NCI-H2171 (cell line): ENCODE data around the gene RMRP.
A peak's percentile ranks its signal among the peaks of the same experiment; 100 is the strongest.

Experiments
- DNase-seq: peaks from one replicate; lab custom pipeline; 2025; lab: John Stamatoyannopoulos, UW

RMRP gene

DNA sequence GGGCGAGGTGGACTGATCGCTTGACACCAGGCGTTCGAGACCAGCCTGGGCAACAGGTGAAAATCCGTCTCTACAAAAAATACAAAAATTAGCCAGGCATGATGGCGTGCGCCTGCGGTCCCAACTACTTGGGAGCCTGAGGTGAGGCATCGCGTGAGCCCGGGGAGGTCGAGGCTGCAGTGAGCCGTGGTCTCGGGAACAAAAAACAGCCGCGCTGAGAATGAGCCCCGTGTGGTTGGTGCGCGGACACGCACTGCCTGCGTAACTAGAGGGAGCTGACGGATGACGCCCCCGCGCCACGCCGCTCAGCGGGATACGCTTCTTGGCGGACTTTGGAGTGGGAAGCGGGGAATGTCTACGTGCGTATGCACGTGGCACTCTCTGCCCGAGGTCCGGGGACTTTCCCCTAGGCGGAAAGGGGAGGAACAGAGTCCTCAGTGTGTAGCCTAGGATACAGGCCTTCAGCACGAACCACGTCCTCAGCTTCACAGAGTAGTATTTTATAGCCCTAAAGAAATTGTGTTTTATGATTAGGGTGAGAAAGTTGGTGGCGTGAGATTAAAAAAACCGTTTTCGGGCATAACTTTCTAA, at the start of gene RMRP:
TSS of gene RMRP (minus strand) at position 474 of the 591 bp plus-strand sequence.
- DNase-seq: peak; percentile 80

DNA sequence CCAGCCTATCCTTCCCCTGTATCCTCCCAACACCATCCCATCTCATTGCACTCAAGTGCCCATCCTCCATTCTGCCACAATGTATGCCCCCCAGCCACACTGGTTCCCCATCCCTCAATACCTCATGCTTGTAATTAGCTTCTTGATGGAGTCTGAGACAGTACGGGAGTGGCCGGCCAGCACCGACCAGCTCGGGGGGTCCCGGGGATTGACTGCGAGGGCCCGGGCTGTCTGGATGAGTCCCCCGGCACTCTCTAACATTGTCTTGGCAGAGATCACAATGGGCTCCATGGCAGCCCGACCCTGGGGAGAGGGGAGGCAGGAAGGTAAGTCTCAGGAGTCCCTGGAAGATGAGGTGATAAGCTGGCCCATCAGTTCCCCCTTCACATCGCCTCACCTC, 49.1 kb upstream of the RMRP start:
- no peak for DNase-seq

DNA sequence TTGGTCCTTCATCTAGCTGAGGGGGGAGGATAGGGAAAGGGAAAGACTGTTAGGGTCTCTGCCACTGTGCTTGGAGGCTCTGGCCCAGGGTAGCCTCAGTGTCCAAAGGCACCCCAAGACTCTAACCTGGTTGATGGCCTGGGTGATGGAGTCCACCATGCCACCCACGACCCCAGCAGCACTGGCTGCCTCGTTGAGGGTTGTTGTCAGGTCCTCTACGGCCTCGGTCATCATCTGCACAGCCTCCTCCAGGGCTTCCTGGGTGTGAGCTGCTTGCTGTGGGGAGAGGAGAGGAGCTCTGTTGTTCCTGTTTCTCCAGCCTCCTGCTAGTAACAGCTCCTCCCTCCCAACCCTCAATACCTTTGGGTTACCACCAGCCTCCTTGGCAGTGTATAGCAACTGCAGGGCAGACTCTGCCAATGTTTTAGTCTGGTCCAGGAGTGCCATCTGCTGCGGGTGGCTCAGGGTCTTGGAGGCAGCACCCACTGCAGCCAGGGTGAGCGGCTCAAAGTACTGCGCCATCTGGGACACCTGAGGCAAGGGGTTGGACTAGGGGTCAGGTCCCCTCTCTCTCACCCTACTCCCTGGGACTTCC, 48.1 kb upstream of the RMRP start:
- no peak for DNase-seq

DNA sequence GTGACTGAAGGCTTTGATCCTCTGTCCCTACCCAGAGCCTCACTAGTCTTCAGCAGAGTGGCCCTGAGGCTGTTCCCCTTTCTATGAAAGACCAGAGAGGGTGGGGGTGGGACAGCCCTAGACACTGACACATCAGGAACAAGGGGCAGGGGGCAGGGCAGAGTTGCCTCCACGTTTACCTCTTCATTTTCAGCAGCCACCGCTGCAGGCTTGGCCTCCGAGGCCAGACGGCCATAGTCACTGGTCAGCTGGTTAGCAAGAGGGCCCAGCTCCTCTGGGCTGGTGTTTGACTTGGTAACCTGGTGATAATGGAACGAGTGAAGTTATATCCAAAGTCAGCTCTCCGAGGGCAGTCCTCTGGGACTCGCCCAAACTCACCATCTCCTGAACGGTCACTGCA, 47.6 kb upstream of the RMRP start:
- DNase-seq: no peak

GRCh38 chr9:35703906-35704672, 46.3 kb upstream of the RMRP start:
- DNase-seq: no peak

DNA sequence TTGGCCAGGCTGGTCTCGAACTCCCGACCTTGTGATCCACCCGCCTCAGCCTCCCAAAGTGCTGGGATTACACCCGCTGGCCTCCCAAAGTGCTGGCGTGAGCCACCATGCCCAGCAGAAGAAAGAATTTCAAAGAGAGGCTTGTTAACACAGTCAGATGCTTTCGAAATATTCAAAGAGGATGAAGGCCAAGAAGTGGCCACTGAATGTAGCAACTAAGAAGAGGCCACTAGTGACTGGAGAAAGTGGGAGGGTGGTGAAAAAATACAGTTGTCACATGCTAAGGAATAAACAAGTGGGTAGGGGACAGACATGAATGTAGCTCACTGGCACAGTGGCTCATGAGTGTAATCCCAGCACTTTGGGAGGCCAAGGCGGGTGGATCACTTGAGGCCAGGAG, 44.9 kb upstream of the RMRP start:
- DNase-seq: no peak

- no peak for DNase-seq
These were observed 43.1 kb upstream of the RMRP start for GRCh38 chr9:35700942-35701341.

DNA sequence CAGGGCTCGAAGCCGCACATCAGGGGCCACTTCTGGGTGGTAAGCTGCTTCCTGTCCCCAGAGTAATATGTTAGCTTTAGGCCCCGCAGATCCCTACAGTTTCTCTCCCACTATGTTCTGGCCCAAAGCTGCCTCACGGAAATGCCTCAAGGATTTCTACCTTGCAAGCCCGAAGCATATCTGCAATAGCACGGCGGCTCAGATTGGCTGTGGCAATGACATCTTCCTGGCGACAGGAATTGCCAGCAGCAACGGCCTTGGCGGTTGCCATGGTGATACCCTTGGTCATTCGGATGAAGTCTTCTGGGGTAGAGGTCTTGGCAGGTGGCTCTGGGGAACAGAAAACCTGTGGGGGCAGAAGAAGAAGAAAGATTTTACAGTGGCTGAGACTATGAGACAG, 42.2 kb upstream of the RMRP start:
- no peak for DNase-seq

GRCh38 chr9:35698231-35698630, 40.4 kb upstream of the RMRP start:
- DNase-seq: no peak

DNA sequence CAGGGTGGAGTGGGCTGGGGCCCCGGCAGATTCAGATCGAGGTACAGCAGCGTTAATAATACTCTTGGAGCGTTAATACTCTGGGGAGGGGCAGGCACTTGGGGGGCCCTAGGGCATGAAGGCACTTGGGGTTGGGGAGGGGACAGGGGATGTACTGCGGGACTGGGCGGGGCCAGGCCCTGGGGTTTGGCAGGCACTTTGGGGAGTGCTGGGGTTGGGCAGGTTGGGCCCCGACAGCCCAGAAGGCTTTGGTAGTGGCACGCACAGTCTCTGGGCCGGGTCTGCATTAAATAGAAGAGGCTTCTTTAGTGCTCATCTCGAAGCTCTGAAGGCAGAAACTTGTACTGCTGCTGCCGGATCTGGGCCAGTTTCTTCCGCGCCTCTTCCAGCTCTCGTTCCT, 39.7 kb upstream of the RMRP start:
- no peak for DNase-seq

DNA sequence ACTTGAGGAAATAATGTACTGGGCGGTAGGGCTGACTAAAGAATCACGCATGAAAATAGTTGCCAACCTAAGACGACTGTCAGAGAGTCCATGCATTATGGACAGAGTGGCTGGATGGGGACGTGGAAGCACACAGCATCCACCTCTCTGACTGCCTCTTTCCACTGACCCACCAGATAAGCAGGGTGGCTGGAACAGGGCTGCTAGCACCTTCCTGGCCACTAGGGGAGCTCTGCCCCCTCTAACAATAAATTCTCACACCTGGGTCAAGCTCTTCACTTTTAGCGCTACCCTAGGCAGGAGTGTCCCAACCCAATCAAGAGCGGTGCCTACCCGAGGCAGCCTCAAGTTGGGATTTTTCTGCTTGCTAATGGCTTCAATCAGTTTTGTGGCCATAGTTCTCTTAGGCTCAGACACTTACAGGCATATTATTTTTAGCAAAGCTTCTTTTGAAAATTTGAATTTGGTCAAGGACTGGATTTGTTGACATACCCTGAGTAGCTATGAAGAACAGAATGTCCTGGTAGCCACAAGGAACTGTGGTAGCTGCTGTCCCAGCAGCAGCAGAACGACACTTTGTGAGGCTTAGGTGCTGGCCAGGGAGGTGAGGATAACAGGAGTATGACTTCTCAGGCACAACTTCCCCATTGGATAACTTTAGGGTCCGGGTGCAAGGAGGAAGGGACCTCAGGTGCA, 38.8 kb upstream of the RMRP start:
- DNase-seq: no peak

DNA sequence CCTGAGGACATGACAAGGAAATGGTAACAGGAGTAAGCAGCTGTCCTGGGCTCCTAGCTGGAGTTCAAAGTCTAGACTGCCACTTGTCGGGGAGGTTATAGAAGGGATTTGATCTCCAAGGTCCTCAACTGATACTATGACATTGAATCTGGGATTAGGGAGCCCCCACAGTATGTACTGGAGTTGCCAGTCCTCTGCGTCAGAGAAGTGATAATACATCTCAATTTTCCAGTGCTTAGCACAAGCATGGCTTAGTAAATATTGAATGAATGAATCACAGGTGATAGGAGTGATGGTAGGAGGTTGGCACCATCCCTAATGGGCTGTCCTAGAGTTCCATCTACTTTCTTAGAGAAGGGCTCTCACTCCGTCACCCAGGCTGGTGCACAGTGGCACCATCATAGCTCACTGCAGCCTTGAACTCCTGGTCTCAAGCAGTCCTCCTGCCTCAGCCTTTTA, 38.2 kb upstream of the RMRP start:
- DNase-seq: no peak

- DNase-seq: no peak
These were observed 34.0 kb upstream of the RMRP start for GRCh38 chr9:35691757-35692301.

DNA sequence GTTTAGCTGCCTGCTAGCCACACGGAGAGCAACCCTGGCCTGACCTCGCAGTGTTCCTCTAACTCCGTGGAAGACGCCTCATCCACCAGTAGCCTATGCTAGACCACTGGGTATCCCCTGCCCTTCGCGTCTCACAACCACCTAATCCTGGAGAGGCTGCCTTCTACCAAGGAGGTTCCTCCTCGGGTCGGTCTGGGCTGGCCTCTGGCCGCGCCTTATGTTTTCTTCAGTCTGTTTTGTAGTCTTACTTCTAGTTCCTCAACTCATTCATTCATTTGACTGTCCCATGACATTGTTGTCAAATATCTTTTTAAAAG, 33.5 kb upstream of the RMRP start:
- DNase-seq: no peak

DNA sequence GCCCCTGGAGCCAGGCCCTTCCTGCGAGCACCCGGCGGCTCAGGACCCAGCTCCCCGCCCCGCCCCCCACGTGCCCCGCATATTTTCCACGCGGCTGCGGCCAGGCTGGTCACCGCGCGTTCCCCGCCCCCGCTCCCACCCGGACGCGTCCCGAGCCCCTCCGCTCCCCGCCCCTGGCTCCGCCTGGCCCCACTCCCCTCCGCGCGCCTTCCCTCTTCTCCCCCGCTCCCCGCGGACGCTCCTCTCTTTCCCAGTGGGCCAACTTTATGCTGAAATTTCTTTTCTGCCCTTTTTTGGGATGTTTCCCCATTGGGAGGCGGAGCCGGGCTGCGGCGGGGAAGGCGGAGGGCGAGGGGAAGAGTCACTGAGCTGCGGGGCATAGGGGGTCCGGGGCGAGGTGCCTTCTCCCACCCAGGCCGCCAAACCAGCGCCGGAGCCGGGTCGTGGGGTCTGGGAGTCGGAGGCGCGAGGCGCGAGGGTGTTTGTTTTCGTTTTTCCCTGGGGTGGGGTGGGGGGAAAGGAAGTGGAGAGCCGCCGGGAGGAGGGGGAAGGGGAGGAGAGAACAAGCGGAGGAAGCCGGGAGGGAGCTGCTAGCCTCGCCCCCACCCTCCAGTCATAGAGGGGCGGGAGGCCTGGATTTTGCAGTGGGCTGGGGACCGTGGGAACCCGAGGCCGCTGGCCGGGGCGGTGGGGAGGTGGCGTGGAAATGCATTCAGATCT, 33.0 kb upstream of the RMRP start:
- DNase-seq: no peak

- no peak for DNase-seq
These were observed 32.4 kb upstream of the RMRP start for GRCh38 chr9:35690294-35690613.

GRCh38 chr9:35689542-35690293, 31.9 kb upstream of the RMRP start, which contains the start of gene TPM2:
TSS of gene TPM2 (minus strand) at chr9:35689925. CDS start at chr9:35689817, 108 bp downstream.
- no peak for DNase-seq

DNA sequence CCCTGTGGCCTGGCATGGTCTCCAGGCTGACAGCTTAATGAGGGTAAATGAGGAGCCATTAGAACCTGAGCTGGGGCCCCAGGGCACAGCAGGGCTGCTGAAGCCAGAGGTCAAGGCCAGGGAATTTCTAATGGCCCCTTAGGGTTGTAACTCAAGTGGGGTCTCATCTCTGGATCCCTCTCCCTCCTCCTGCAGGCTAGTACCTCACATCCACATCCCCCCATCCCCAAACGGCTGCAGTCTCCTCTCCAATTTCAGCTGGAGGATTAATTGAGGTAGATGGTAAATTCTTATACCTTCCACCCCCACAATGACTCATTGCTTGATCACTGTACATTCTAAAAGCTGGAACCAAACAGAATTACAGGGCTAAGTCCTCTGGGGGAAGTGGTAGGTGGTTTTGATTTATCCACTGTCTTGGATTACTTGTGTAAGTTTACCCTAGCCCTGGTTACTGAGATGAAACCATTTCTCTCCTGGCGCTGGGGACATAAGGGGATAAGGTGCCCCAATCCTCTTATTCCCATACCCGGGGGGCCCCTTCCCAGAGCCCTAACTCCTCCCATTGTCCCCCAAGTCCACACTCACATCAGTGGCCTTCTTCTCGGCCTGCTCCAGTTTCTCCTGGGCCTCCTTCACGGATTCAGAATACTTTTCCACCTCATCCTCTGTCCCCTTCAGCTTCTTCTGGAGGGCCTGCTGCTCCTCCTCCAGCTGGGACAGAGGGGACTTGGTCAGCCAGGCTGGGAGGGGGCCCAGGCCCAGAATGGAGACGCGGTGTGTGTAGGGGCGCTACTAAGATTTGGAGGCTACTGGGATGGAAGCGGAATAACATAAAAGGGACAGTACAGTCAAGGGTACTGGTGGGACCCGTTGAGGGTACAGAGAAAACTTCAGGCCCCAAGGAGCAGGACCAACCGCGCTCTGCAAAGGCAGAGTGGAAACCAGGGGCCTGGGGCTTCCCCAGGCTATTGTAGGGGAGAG, 31.0 kb upstream of the RMRP start:
- no peak for DNase-seq

- no peak for DNase-seq
These were observed 30.2 kb upstream of the RMRP start for GRCh38 chr9:35687972-35688557.

DNA sequence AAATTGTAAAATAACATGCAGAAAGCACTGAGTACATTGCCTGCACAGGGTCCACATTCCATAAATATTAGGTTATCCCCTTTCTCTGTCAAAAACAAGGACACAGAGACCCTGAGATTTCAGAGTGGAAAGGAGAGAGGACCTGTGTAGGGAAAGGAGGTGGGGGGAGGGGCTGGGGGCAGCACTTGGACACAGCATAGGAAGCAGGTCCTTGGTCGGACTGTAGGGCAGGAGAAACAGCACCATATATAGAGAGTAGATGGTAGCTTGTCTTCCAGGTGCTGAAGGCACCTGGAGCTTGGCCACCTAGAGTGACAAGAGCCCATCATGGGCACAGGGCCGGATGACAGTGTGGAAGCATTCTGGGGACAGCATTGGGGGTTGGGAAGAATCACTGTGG, 29.5 kb upstream of the RMRP start:
- no peak for DNase-seq
